CD14-positive monocyte (primary cell): Measurements from ENCODE around the gene DUS2. TPM values are rescaled to one million over a fixed set of nuclear protein-coding genes. Genes with fewer than 3 reads are reported as not detected.

Experiments used
- DNase-seq, 3 donors: peaks; one replicate each; pipeline ENCODE4 v3.0.0-alpha.2; 2011 to 2022
- H2AFZ ChIP-seq: 2 replicates; pipeline ENCODE4 v1.6.0; 2012; ENCODE audit warnings: mild to moderate bottlenecking, low read depth, low read length, inconsistent platforms; ENCODE audit not compliant: insufficient read depth, poor library complexity, severe bottlenecking
- H3K27ac ChIP-seq, 2 donors: 1 replicate in 1 of 2; 2 replicates in 1 of 2; pipeline ENCODE4 v1.5.1; 2012 to 2013; ENCODE audit warnings: low read length in 2 of 2, control low read depth in 1 of 2, inconsistent platforms in 1 of 2, low read depth in 1 of 2, mild to moderate bottlenecking in 1 of 2
- H3K27me3 ChIP-seq, 2 donors: one replicate each; pipeline versions ENCODE4 v1.6.0 to v1.6.1; 2011 to 2013; ENCODE audit warnings: low read length in 2 of 2; ENCODE audit not compliant: control insufficient read depth in 2 of 2, insufficient read depth in 2 of 2
- H3K36me3 ChIP-seq, 2 donors: replicated peaks in 1 of 2; 1 replicate in 1 of 2; 2 replicates in 1 of 2; pipeline versions ENCODE4 v1.5.1 to v1.6.1; 2012 to 2013; ENCODE audit warnings: low read length in 2 of 2, control low read depth in 1 of 2, inconsistent platforms in 1 of 2, mild to moderate bottlenecking in 1 of 2; ENCODE audit not compliant: insufficient read depth in 2 of 2, control insufficient read depth in 1 of 2
- H3K4me1 ChIP-seq, 2 donors: 1 replicate in 1 of 2; 2 replicates in 1 of 2; pipeline versions ENCODE4 v1.5.1 to v1.6.1; 2012 to 2013; ENCODE audit warnings: low read length in 2 of 2, control low read depth in 1 of 2, inconsistent platforms in 1 of 2, mild to moderate bottlenecking in 1 of 2, moderate library complexity in 1 of 2; ENCODE audit not compliant: insufficient read depth in 2 of 2, control insufficient read depth in 1 of 2
- H3K4me2 ChIP-seq: replicated peaks from 2 replicates; pipeline ENCODE3; 2012; ENCODE audit warnings: low read length, moderate library complexity, mild to moderate bottlenecking; ENCODE audit not compliant: poor library complexity, severe bottlenecking; ENCODE audit errors: extremely low read depth
- H3K4me3 ChIP-seq, 3 experiments: fragments of 200-600 bp in 1 of 3; sonication (generic) in 1 of 3; replicated peaks in 1 of 3; 1 replicate in 2 of 3; 2 replicates in 1 of 3; pipeline ENCODE4 v1.5.1; 2011 to 2013; ENCODE audit warnings: low read length in 3 of 3, mild to moderate bottlenecking in 3 of 3, control low read depth in 2 of 3, low read depth in 2 of 3, inconsistent platforms in 1 of 3, moderate library complexity in 1 of 3
- H3K79me2 ChIP-seq: 2 replicates; pipeline ENCODE4 v1.6.0; 2012; ENCODE audit warnings: mild to moderate bottlenecking, control low read depth, inconsistent platforms, low read length, moderate library complexity; ENCODE audit not compliant: insufficient read depth
- H3K9ac ChIP-seq: 2 replicates; pipeline ENCODE4 v1.6.0; 2017; ENCODE audit warnings: low read length, mild to moderate bottlenecking; ENCODE audit not compliant: insufficient read depth, poor library complexity, severe bottlenecking
- H3K9me3 ChIP-seq, 2 donors: replicated peaks in 1 of 2; 1 replicate in 1 of 2; 2 replicates in 1 of 2; pipeline versions ENCODE4 v1.5.1 to v1.6.1; 2012 to 2013; ENCODE audit warnings: low read length in 2 of 2, control low read depth in 1 of 2; ENCODE audit not compliant: control insufficient read depth in 1 of 2, insufficient read depth in 1 of 2
- H4K20me1 ChIP-seq: 2 replicates; pipeline ENCODE4 v1.6.0; 2012; ENCODE audit warnings: mild to moderate bottlenecking, low read length, control low read depth, moderate library complexity; ENCODE audit not compliant: insufficient read depth
- H3K27ac Mint-ChIP-seq, 7 donors: one replicate each; pipeline ENCODE4 v1.8.0; 2020; ENCODE audit warnings: mild to moderate bottlenecking in 7 of 7, mixed read lengths in 7 of 7, moderate library complexity in 6 of 7, inconsistent platforms in 2 of 7
- H3K27me3 Mint-ChIP-seq, 3 donors: one replicate each; pipeline ENCODE4 v1.8.0; 2021 to 2022; ENCODE audit warnings: low read depth in 3 of 3, mild to moderate bottlenecking in 3 of 3, mixed read lengths in 3 of 3, moderate library complexity in 3 of 3, inconsistent platforms in 1 of 3
- H3K36me3 Mint-ChIP-seq, 2 donors: one replicate each; pipeline ENCODE4 v1.8.0; 2020; ENCODE audit warnings: mixed read lengths in 2 of 2, inconsistent platforms in 1 of 2, mild to moderate bottlenecking in 1 of 2
- H3K4me1 Mint-ChIP-seq: one replicate; pipeline ENCODE4 v1.8.0; 2020; ENCODE audit warnings: mild to moderate bottlenecking, mixed read lengths
- H3K4me3 Mint-ChIP-seq, 2 donors: one replicate each; pipeline ENCODE4 v1.8.0; 2020; ENCODE audit warnings: mild to moderate bottlenecking in 2 of 2, mixed read lengths in 2 of 2, moderate library complexity in 1 of 2
- H3K9me3 Mint-ChIP-seq, 7 donors: one replicate each; pipeline ENCODE4 v1.8.0; 2020 to 2022; ENCODE audit warnings: mixed read lengths in 7 of 7, mild to moderate bottlenecking in 6 of 7, moderate library complexity in 6 of 7, inconsistent platforms in 2 of 7
- WGBS: methylation state at CpG from one replicate; pipeline ENCODE4 v1.1.5; 2013; ENCODE audit warnings: missing lambda C conversion rate; ENCODE audit not compliant: insufficient coverage; 5-methylcytosine and 5-hydroxymethylcytosine counted together
- intact Hi-C, 2 donors: fragments of 100-400 bp; cut with micrococcal nuclease; formaldehyde crosslinking; loops; one replicate each; pipeline versions ENCODE4 v1.15.0 to v1.15.1; 2023
- polyA plus RNA-seq, 3 donors: library from polyadenylated mRNA; depleted of rRNA in 1 of 3; unstranded in 2 of 3; stranded (reverse) in 1 of 3; fragments of 300-500 nt in 2 of 3; fragments of >200 nt in 1 of 3; fragmentation: Illumina TruSeq in 2 of 3; gene quantifications; 1 replicate in 2 of 3; 2 replicates in 1 of 3; pipeline ENCODE4 v1.2.3, GENCODE V29; 2012 to 2021
- TF ChIP-seq, protein P1 (sequence below): fragments of 200-600 bp; IDR thresholded peaks from one replicate; pipeline ENCODE4 v1.8.0; 2022; ENCODE audit warnings: antibody characterized with exemption, mild to moderate bottlenecking

The DUS2 gene
- polyA plus RNA-seq, 3 donors, result 18.4 to 40.7 (median 33.2) TPM

DNA sequence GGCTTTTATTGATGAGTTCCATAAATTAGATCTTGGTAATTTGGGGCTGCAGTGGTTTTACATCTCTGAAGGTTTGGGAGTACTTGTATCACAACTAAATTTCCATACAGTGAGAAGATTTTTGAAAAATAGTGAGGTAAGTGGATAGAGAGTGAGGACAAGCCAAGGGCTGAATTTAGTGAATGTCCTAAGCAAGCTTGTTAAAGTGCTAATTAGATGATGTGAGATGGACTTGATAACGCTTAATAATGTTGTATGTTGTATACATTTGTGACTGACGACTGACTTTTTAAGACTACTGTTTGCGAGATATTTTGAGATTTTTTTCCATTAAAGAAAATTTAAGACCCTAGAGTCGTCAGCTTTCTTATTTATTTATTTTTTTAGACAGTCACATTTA is 66.0 kb downstream of the DUS2 start:
- Mint-ChIP-seq H3K27me3 (no peaks in the 10 kb centered on the region), H3K9me3 (no peaks in the 10 kb centered on the region), H3K36me3 (no peaks in the 10 kb centered on the region), H3K4me3 (no peak overlapping the region), H3K4me1 (peaks cover 60% of the 10 kb centered on the region), H3K27ac (peak overlapping the region in 1 of 7 donors; percentile 8)
- DNase-seq, result no peak
- intact Hi-C loops, result loop anchor here (5.0 to 10.0 kb wide), 5 partner anchors 148 to 1564 kb away; partner anchors contain the start of genes ACD (in 1 of the 2), C16orf86 (in 1 of the 2), ENKD1 (in 1 of the 2) and ESRP2 (in 1 of the 2)
- Histone ChIP-seq H2AFZ (no peak overlapping the region), H3K36me3 (no peaks in the 10 kb centered on the region), H3K4me1 (peaks cover 32 to 65% of the 10 kb centered on the region in 2 donors), H4K20me1 (peaks cover 83% of the 10 kb centered on the region), H3K27ac (no peak overlapping the region), H3K9ac (no peak overlapping the region), H3K9me3 (no peaks in the 10 kb centered on the region), H3K4me2 (no peak overlapping the region), H3K79me2 (peaks cover 84% of the 10 kb centered on the region), H3K4me3 (no peak overlapping the region), H3K27me3 (no peaks in the 10 kb centered on the region)
- TF ChIP-seq, protein P1, sequence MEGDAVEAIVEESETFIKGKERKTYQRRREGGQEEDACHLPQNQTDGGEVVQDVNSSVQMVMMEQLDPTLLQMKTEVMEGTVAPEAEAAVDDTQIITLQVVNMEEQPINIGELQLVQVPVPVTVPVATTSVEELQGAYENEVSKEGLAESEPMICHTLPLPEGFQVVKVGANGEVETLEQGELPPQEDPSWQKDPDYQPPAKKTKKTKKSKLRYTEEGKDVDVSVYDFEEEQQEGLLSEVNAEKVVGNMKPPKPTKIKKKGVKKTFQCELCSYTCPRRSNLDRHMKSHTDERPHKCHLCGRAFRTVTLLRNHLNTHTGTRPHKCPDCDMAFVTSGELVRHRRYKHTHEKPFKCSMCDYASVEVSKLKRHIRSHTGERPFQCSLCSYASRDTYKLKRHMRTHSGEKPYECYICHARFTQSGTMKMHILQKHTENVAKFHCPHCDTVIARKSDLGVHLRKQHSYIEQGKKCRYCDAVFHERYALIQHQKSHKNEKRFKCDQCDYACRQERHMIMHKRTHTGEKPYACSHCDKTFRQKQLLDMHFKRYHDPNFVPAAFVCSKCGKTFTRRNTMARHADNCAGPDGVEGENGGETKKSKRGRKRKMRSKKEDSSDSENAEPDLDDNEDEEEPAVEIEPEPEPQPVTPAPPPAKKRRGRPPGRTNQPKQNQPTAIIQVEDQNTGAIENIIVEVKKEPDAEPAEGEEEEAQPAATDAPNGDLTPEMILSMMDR, result no peak
- WGBS, result no CpG with 5 or more reads among the region's 4 CpGs

DNA sequence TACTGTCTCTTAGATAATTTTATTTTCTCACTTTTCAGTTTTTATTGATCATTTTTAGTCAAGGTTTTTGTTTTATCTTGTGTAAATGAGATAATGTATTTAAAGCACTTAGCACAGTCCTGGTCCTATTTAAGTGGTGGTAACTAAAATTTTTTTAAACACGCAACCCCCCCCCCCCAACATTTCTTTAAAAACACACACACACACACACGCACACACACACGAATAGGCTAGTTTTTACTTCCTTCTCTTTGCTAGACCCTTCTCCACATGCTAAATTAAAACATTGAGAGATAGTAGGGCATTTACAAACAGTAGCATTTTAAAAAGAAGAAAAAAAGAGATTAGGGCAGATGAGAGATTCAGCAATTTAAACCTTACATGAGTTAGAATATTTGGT is 67.0 kb downstream of the DUS2 start:
- DNase-seq, result peak in 2 of 3 donors; percentile 28 to 30
- peak overlapping the region; percentile 20 to 75 for H3K4me3 Mint-ChIP-seq
- no peak overlapping the region for H3K9ac ChIP-seq
- peak overlapping the region in 1 of 3 experiments; percentile 41 for H3K4me3 ChIP-seq
- peaks cover 28 to 56% of the 10 kb centered on the region in 2 donors for H3K4me1 ChIP-seq
- no peaks in the 10 kb centered on the region for H3K27me3 ChIP-seq
- no peaks in the 10 kb centered on the region for H3K9me3 Mint-ChIP-seq
- peak overlapping the region in 1 of 2 donors; percentile 51 for H3K27ac ChIP-seq
- no CpG with 5 or more reads among the region's 3 CpGs for WGBS
- peaks cover 0 to 3% of the 10 kb centered on the region in 2 donors for H3K36me3 Mint-ChIP-seq
- H3K4me1 Mint-ChIP-seq, result peaks cover 62% of the 10 kb centered on the region
- H3K9me3 ChIP-seq, result no peaks in the 10 kb centered on the region
- H4K20me1 ChIP-seq, result peaks cover 93% of the 10 kb centered on the region
- peaks cover 94% of the 10 kb centered on the region for H3K79me2 ChIP-seq
- H3K36me3 ChIP-seq, result no peaks in the 10 kb centered on the region
- peak overlapping the region in 5 of 7 donors; percentile 5 to 87 (median 68) for H3K27ac Mint-ChIP-seq
- peak overlapping the region; percentile 43 for H3K4me2 ChIP-seq
- intact Hi-C loops, result no loop called here
- TF ChIP-seq, protein P1, result no peak
- no peaks in the 10 kb centered on the region for H3K27me3 Mint-ChIP-seq
- no peak overlapping the region for H2AFZ ChIP-seq
